Panc1 (cell line): Measurements from ENCODE around the gene IFT122. TPM values are rescaled to one million over a fixed set of nuclear protein-coding genes. Genes with fewer than 3 reads are reported as not detected.

Experiments used
- ATAC-seq: fragments of 200-7000 bp; cut with Tn5 transposase; 2 replicates; pipeline ENCODE4 v1.9.1; 2020; ENCODE audit warnings: mild to moderate bottlenecking, moderate library complexity
- BruUV-seq: library from RNA; stranded (reverse); fragments of 400-500 nt; replicated peaks from 2 replicates; lab custom pipeline; 2021; lab: Mats Ljungman, UMichigan
- CTCF ChIA-PET: fragments of 300-600 bp; sonication (Branson Sonifier 250); formaldehyde crosslinking; loops from one replicate; lab custom pipeline; 2022; ENCODE audit warnings: antibody characterized with exemption; lab: Charles Lee
- POLR2A ChIA-PET: fragments of 300-600 bp; sonication (Branson Sonifier 250); formaldehyde crosslinking; loops from one replicate; lab custom pipeline; 2022; ENCODE audit warnings: antibody characterized with exemption; lab: Charles Lee
- DNase-seq: peaks from one replicate; pipeline ENCODE4 v3.0.0-alpha.2; 2010; ENCODE audit warnings: low read depth, low spot score
- H3K27ac ChIP-seq: 2 replicates; pipeline ENCODE4 v1.5.1; 2011; ENCODE audit warnings: mild to moderate bottlenecking, low read length, inconsistent platforms
- H3K27me3 ChIP-seq: fragments of 200-500 bp; sonication (Bioruptor generic); 2 replicates; pipeline ENCODE4 v1.6.0; 2014; ENCODE audit warnings: low read length, inconsistent platforms; ENCODE audit not compliant: control insufficient read depth, insufficient read depth
- H3K36me3 ChIP-seq: fragments of 200-500 bp; sonication (Bioruptor generic); 2 replicates; pipeline ENCODE4 v1.5.1; 2014; ENCODE audit warnings: inconsistent platforms, mild to moderate bottlenecking, low read length, moderate library complexity; ENCODE audit not compliant: control insufficient read depth, insufficient read depth
- H3K4me1 ChIP-seq: 2 replicates; pipeline ENCODE4 v1.5.1; 2011; ENCODE audit warnings: inconsistent platforms, mild to moderate bottlenecking, low read length, moderate library complexity; ENCODE audit not compliant: control insufficient read depth, insufficient read depth
- H3K4me3 ChIP-seq, 2 experiments: 2 replicates each; pipeline ENCODE4 v1.5.1; 2011 to 2012; ENCODE audit warnings: low read depth in 2 of 2, low read length in 2 of 2, mild to moderate bottlenecking in 2 of 2, inconsistent platforms in 1 of 2, moderate library complexity in 1 of 2
- H3K9me3 ChIP-seq: fragments of 200-500 bp; sonication (Bioruptor generic); 2 replicates; pipeline ENCODE4 v1.5.1; 2014; ENCODE audit warnings: low read depth, mild to moderate bottlenecking, inconsistent platforms, low read length, moderate library complexity; ENCODE audit not compliant: control insufficient read depth, insufficient read depth
- POLR2AphosphoS5 ChIP-seq: IDR thresholded peaks from 2 replicates; pipeline ENCODE4 v1.6.1; 2012; ENCODE audit warnings: mild to moderate bottlenecking, low read depth, low read length, moderate library complexity
- SIN3A ChIP-seq: IDR thresholded peaks from 2 replicates; pipeline ENCODE4 v1.6.1; 2012; ENCODE audit warnings: low read depth, mild to moderate bottlenecking, low read length, moderate library complexity, borderline replicate concordance; ENCODE audit not compliant: insufficient read depth
- TCF7L2 ChIP-seq: IDR thresholded peaks from 2 replicates; pipeline ENCODE4 v1.6.1; 2011; ENCODE audit warnings: mild to moderate bottlenecking, low read depth, low read length, inconsistent platforms
- in situ Hi-C: cut with HindIII; loops from 2 replicates; pipeline ENCODE4 v1.10.0; 2016; ENCODE audit warnings: low sequenced_read_pairs, low pct_unique_long_range_greater_than_20kb
- intact Hi-C: fragments of 100-400 bp; cut with micrococcal nuclease; formaldehyde crosslinking; loops from one replicate; pipeline ENCODE4 v1.10.0; 2022; ENCODE audit not compliant: unreplicated experiment
- total RNA-seq: library from RNA; stranded (reverse); gene quantifications from one replicate; pipeline ENCODE4 v1.2.1, GENCODE V29; 2021; ENCODE audit not compliant: unreplicated experiment
- TF ChIP-seq, protein P1 (sequence below): fragments of 450-650 bp; IDR thresholded peaks from 2 replicates; pipeline ENCODE4 v1.5.1; 2017; ENCODE audit warnings: mild to moderate bottlenecking
- TF ChIP-seq, protein P2 (sequence below), 2 experiments: IDR thresholded peaks; 2 replicates each; pipeline ENCODE4 v1.6.1; 2011 to 2012; ENCODE audit warnings: low read depth in 2 of 2, control low read depth in 1 of 2, low read length in 1 of 2, mild to moderate bottlenecking in 1 of 2, moderate library complexity in 1 of 2; ENCODE audit not compliant: insufficient read depth in 1 of 2

Gene IFT122
- total RNA-seq, 1 experiment from 2014 or later: 52.4 TPM

DNA sequence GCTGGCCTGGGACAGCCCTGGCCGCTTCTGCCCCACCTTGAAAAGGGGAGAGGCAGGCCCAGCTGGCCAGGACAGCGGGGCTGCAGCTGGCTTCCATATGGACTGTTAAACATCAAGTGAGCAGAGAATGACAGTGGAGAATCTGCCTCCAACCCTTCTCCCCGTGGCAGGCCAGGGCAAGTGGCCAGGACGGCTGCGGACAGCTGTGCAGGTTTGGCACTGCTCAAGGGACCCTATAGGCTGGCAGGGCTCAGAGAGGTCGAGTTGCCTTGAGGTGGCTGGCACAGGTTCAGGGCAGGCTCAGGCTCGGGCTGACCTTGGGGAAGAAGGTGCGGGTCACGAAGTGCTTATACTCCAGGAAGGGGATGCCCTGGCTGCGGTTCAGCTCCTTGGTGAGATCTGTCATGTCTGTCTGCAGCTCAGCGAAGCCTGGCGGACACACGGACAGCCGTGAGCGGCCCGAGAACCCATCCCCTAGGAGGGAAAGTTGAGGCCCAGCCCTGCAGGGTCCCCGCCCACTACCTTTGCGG is 127.2 kb downstream of the IFT122 start:
- no peaks in the 10 kb centered on the region for H3K27me3 ChIP-seq
- DNase-seq: no peak
- TF ChIP-seq POLR2AphosphoS5: no peak
- no peak for TF ChIP-seq TCF7L2
- TF ChIP-seq, protein P1, sequence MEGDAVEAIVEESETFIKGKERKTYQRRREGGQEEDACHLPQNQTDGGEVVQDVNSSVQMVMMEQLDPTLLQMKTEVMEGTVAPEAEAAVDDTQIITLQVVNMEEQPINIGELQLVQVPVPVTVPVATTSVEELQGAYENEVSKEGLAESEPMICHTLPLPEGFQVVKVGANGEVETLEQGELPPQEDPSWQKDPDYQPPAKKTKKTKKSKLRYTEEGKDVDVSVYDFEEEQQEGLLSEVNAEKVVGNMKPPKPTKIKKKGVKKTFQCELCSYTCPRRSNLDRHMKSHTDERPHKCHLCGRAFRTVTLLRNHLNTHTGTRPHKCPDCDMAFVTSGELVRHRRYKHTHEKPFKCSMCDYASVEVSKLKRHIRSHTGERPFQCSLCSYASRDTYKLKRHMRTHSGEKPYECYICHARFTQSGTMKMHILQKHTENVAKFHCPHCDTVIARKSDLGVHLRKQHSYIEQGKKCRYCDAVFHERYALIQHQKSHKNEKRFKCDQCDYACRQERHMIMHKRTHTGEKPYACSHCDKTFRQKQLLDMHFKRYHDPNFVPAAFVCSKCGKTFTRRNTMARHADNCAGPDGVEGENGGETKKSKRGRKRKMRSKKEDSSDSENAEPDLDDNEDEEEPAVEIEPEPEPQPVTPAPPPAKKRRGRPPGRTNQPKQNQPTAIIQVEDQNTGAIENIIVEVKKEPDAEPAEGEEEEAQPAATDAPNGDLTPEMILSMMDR: no peak
- TF ChIP-seq, protein P2, sequence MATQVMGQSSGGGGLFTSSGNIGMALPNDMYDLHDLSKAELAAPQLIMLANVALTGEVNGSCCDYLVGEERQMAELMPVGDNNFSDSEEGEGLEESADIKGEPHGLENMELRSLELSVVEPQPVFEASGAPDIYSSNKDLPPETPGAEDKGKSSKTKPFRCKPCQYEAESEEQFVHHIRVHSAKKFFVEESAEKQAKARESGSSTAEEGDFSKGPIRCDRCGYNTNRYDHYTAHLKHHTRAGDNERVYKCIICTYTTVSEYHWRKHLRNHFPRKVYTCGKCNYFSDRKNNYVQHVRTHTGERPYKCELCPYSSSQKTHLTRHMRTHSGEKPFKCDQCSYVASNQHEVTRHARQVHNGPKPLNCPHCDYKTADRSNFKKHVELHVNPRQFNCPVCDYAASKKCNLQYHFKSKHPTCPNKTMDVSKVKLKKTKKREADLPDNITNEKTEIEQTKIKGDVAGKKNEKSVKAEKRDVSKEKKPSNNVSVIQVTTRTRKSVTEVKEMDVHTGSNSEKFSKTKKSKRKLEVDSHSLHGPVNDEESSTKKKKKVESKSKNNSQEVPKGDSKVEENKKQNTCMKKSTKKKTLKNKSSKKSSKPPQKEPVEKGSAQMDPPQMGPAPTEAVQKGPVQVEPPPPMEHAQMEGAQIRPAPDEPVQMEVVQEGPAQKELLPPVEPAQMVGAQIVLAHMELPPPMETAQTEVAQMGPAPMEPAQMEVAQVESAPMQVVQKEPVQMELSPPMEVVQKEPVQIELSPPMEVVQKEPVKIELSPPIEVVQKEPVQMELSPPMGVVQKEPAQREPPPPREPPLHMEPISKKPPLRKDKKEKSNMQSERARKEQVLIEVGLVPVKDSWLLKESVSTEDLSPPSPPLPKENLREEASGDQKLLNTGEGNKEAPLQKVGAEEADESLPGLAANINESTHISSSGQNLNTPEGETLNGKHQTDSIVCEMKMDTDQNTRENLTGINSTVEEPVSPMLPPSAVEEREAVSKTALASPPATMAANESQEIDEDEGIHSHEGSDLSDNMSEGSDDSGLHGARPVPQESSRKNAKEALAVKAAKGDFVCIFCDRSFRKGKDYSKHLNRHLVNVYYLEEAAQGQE (IDR thresholded peaks at IDR 0.05; ENCODE audit: insufficient read depth in 1 of 2, low read depth in 2 of 2, low read length in 1 of 2): no peak
- no peak for TF ChIP-seq SIN3A
- no peak overlapping the region for H3K27ac ChIP-seq
- peaks cover 4% of the 10 kb centered on the region; the same call in 1 of the 2 replicates for H3K4me1 ChIP-seq
- no TSS peak for BruUV-seq
- peaks cover 2% of the 10 kb centered on the region for H3K36me3 ChIP-seq
- in situ Hi-C loops: no loop called here
- H3K9me3 ChIP-seq: no peaks in the 10 kb centered on the region
- intact Hi-C loops: no loop called here
- ATAC-seq: peak; percentile 10; the same call in 1 of the 2 replicates
- ChIA-PET POLR2A (no interaction called here), CTCF (interaction anchor here (0.7 to 1.1 kb wide), 3 partner anchors 37 to 375 kb away, joined by 3 to 5 read pairs (median 3); no protein-coding TSS in a partner anchor)
- H3K4me3 ChIP-seq: no peak overlapping the region

DNA sequence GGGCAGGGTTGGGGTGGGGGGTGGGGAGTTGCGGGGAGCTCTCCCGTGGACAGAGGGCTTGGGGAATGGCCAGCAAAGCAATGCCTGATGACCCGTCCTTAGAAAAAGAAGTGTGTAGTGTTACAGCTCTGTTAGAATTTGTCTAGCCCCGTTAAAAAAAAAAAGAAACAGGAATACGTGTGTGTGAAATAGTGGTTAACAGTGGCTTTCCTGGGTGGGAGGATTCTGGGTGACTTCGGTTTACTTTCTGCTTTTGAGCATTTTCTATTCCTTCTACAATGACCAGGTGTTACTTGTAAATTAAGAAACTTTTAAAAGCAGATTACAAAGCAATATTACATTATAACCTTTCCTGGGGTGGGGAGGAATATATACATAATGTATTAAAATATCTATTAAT is 127.9 kb downstream of the IFT122 start:
- BruUV-seq: no TSS peak
- no peak for ATAC-seq
- Histone ChIP-seq H3K36me3 (peaks cover 2% of the 10 kb centered on the region), H3K4me1 (peaks cover 4% of the 10 kb centered on the region; the same call in 1 of the 2 replicates), H3K27me3 (no peaks in the 10 kb centered on the region), H3K9me3 (no peaks in the 10 kb centered on the region), H3K4me3 (no peak overlapping the region), H3K27ac (no peak overlapping the region)
- no peak for TF ChIP-seq TCF7L2
- TF ChIP-seq POLR2AphosphoS5: no peak
- TF ChIP-seq, protein P2 (IDR thresholded peaks at IDR 0.05; ENCODE audit: insufficient read depth in 1 of 2, low read depth in 2 of 2, low read length in 1 of 2): no peak
- TF ChIP-seq, protein P1: no peak
- no peak for TF ChIP-seq SIN3A
- in situ Hi-C loops (no loop called here), intact Hi-C loops (no loop called here)
- no peak for DNase-seq
- ChIA-PET POLR2A (no interaction called here), CTCF (interaction anchor here (0.7 to 1.1 kb wide), 2 partner anchors 36 to 374 kb away, joined by 3 to 5 read pairs; no protein-coding TSS in a partner anchor)
